Activated CD4-positive, alpha-beta T cell treated with anti-CD3 and anti-CD28 coated beads for 36 hours (primary cell): ENCODE measurements around the gene ZFP3. TPM values are rescaled to one million over a fixed set of nuclear protein-coding genes. Genes with fewer than 3 reads are reported as not detected.
A peak's percentile ranks its signal among the peaks of the same experiment; 100 is the strongest.
"Not testable (repeated sequence)": the region's sequence is repeated elsewhere in the genome, so short reads cannot be mapped to it uniquely, and the experiment has no call there.

ENCODE experiments used
- ATAC-seq: fragments of 200-7000 bp; cut with Tn5 transposase; one replicate; pipeline ENCODE4 v1.10.0; 2021; ENCODE audit warnings: mild to moderate bottlenecking, moderate library complexity
- CTCF ChIA-PET: fragments of 350-600 bp; sonication (Branson Sonifier 250); formaldehyde crosslinking; loops from one replicate; lab custom pipeline; 2021; ENCODE audit warnings: antibody characterized with exemption; lab: Charles Lee
- POLR2A ChIA-PET: fragments of 350-600 bp; sonication (Branson Sonifier 250); formaldehyde crosslinking; loops from one replicate; lab custom pipeline; 2021; ENCODE audit warnings: antibody characterized with exemption, inconsistent platforms; lab: Charles Lee
- DNase-seq: peaks from one replicate; pipeline ENCODE4 v3.0.0-alpha.2; 2020
- H3K27ac Mint-ChIP-seq: one replicate; pipeline ENCODE4 v1.8.0; 2021; ENCODE audit warnings: mixed read lengths
- H3K27me3 Mint-ChIP-seq: one replicate; pipeline ENCODE4 v1.8.0; 2021; ENCODE audit warnings: mixed read lengths
- H3K36me3 Mint-ChIP-seq: one replicate; pipeline ENCODE4 v1.8.0; 2021; ENCODE audit warnings: low read depth, mixed read lengths
- H3K4me1 Mint-ChIP-seq: one replicate; pipeline ENCODE4 v1.8.0; 2021; ENCODE audit warnings: mixed read lengths
- H3K4me3 Mint-ChIP-seq: one replicate; pipeline ENCODE4 v1.8.0; 2021; ENCODE audit warnings: mild to moderate bottlenecking, moderate library complexity, mixed read lengths
- H3K9me3 Mint-ChIP-seq: one replicate; pipeline ENCODE4 v1.8.0; 2021; ENCODE audit warnings: low read depth, mixed read lengths
- intact Hi-C, 2 experiments: fragments of 100-400 bp; cut with DNase I in 1 of 2; cut with micrococcal nuclease in 1 of 2; formaldehyde crosslinking; loops; one replicate each; pipeline versions ENCODE4 v1.14.2 to v1.15.1; 2022 to 2024; cut with DNase I, micrococcal nuclease
- total RNA-seq, 2 experiments: library from RNA; stranded (reverse); gene quantifications; one replicate each; pipeline ENCODE4 v1.2.3, GENCODE V29; 2021

Gene ZFP3
- total RNA-seq, 2 experiments from 2014 or later: 2.2 to 2.8 TPM

DNA sequence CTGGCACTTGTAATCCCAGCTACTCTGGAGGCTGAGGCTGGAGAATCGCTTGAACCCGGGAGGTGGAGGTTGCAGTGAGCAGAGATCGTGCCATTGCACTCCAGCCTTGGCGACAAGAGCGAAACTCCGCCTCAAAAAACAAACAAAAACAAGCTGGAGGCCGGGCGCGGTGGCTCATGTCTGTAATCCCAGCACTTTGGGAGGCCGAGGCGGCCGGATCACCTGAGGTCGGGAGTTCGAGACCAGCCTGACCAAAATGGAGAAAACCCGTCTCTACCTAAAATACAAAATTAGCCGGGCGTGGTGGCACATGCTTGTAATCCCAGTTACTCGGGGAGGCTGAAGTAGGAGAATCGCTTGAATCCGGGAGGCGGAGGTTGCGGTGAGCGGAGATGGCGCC is 992 bp upstream of the ZFP3 start:
- H3K27me3 Mint-ChIP-seq, DNase-seq, POLR2A ChIA-PET, ATAC-seq, H3K9me3 Mint-ChIP-seq: not testable (repeated sequence)
- H3K27ac Mint-ChIP-seq: peak overlapping the region; percentile 95
- H3K36me3 Mint-ChIP-seq: peaks cover 17% of the 10 kb centered on the region
- H3K4me3 Mint-ChIP-seq: peak overlapping the region; percentile 73
- CTCF ChIA-PET: interaction anchor here (0.9 kb wide), 1 partner anchor 16 kb away, joined by 4 read pairs; no protein-coding TSS in a partner anchor
- intact Hi-C loops: loop anchor here in 1 of 2 experiments (5.0 kb wide), 1 partner anchor 110 kb away; the partner anchor contains the start of gene SPAG7
- peaks cover 30% of the 10 kb centered on the region for H3K4me1 Mint-ChIP-seq

GRCh38 chr17:5077781-5078105 is 524 bp upstream of the ZFP3 start:
- no peaks in the 10 kb centered on the region for H3K27me3 Mint-ChIP-seq
- H3K27ac Mint-ChIP-seq: peak overlapping the region; percentile 95
- CTCF ChIA-PET: interaction anchor here (0.9 to 1.1 kb wide), 2 partner anchors 14 to 16 kb away, joined by 4 to 5 read pairs; no protein-coding TSS in a partner anchor
- H3K4me3 Mint-ChIP-seq: peak overlapping the region; percentile 73
- ATAC-seq: peak; percentile 5
- DNase-seq: no peak
- H3K4me1 Mint-ChIP-seq: peaks cover 30% of the 10 kb centered on the region
- intact Hi-C loops: loop anchor here (1.0 to 5.0 kb wide), 6 partner anchors 33 to 127 kb away; partner anchors contain the start of genes ZNF232 (in 2 of the 2), SPAG7 (in 1 of the 2) and ZNF594 (in 1 of the 2)
- POLR2A ChIA-PET: interaction anchor here (0.9 kb wide), 1 partner anchor 118 kb away, joined by 3 read pairs; no protein-coding TSS in a partner anchor
- peaks cover 20% of the 10 kb centered on the region for H3K36me3 Mint-ChIP-seq
- H3K9me3 Mint-ChIP-seq: peaks cover under 1% of the 10 kb centered on the region

DNA sequence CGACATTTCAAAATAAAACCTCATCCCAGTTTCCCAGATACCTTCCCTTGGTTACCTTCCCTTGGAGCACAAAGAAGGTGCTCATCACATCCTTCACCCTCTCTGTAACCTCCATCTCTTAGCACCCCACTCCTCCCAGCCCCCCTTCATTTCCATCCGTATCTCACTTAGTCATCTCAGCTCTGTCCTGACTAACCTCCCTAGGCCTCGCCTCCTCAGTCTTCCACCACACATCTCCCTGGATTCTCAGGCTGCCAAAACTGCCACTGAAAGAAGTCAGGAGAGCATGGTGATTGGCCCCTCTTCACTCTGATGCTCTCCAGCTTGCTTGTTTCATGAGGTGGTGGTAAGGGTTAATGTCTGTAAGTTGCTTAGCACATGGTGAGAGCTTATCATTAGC is 2.3 kb downstream of the ZFP3 start:
- peaks cover 14% of the 10 kb centered on the region for H3K9me3 Mint-ChIP-seq
- DNase-seq (no peak), ATAC-seq (no peak)
- no peaks in the 10 kb centered on the region for H3K27me3 Mint-ChIP-seq
- no peak overlapping the region for H3K27ac Mint-ChIP-seq
- H3K36me3 Mint-ChIP-seq: peaks cover 41% of the 10 kb centered on the region
- no peak overlapping the region for H3K4me3 Mint-ChIP-seq
- CTCF ChIA-PET: interaction anchor here (0.5 to 0.6 kb wide), 2 partner anchors 17 to 627 kb away, joined by 3 read pairs; no protein-coding TSS in a partner anchor
- POLR2A ChIA-PET: interaction anchor here (0.7 kb wide), 1 partner anchor 59 kb away, joined by 11 read pairs; no protein-coding TSS in a partner anchor
- H3K4me1 Mint-ChIP-seq: peaks cover 30% of the 10 kb centered on the region
- intact Hi-C loops: no loop called here

GRCh38 chr17:5092218-5093010 is 14.1 kb downstream of the ZFP3 start:
- H3K4me3 Mint-ChIP-seq: no peak overlapping the region
- H3K27ac Mint-ChIP-seq: no peak overlapping the region
- POLR2A ChIA-PET: no interaction called here
- peaks cover 60% of the 10 kb centered on the region for H3K9me3 Mint-ChIP-seq
- peaks cover 7% of the 10 kb centered on the region for H3K27me3 Mint-ChIP-seq
- intact Hi-C loops: loop anchor here (1.0 to 10.0 kb wide), 3 partner anchors 85 to 92 kb away; no protein-coding TSS in a partner anchor
- H3K36me3 Mint-ChIP-seq: peaks cover 77% of the 10 kb centered on the region
- H3K4me1 Mint-ChIP-seq: peaks cover 10% of the 10 kb centered on the region
- ATAC-seq: no peak
- DNase-seq: no peak
- CTCF ChIA-PET: interaction anchor here (0.8 to 1.7 kb wide), 2 partner anchors 14 to 18 kb away, joined by 3 to 4 read pairs; partner anchors contain the start of gene ZFP3

DNA sequence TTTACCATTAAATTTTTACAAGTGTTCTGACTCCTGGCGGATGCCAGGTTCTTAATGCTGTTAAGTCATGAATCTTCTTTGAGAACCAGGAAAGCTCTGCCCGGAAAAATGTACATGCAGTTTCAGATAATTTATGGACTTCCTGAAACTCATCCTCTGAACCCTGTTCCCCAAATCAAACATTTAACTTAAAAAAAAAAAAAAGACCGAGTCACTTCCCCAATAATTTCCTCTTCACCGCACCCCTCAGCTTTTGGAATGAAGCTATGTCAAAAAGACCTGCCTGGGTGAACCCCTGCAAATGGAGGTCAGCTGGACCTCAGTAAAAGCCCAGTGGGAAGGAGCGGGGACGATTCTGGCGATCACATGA is 18.4 kb downstream of the ZFP3 start:
- Mint-ChIP-seq H3K4me1 (peaks cover 10% of the 10 kb centered on the region), H3K36me3 (peaks cover 36% of the 10 kb centered on the region), H3K4me3 (peak overlapping the region; percentile 67), H3K27ac (no peak overlapping the region), H3K9me3 (peaks cover 38% of the 10 kb centered on the region), H3K27me3 (peaks cover 7% of the 10 kb centered on the region)
- DNase-seq (no peak), ATAC-seq (no peak)
- intact Hi-C loops: loop anchor here in 1 of 2 experiments (10.0 kb wide), 1 partner anchor 88 kb away; no protein-coding TSS in a partner anchor
- POLR2A ChIA-PET: no interaction called here
- CTCF ChIA-PET: interaction anchor here (0.7 to 1.2 kb wide), 2 partner anchors 21 to 107 kb away, joined by 3 read pairs; no protein-coding TSS in a partner anchor

GRCh38 chr17:5097101-5097834 is 19.0 kb downstream of the ZFP3 start:
- Mint-ChIP-seq H3K27me3 (peaks cover 7% of the 10 kb centered on the region), H3K27ac (no peak overlapping the region), H3K4me1 (peaks cover 10% of the 10 kb centered on the region), H3K4me3 (peak overlapping the region; percentile 67), H3K9me3 (peaks cover 33% of the 10 kb centered on the region), H3K36me3 (peaks cover 31% of the 10 kb centered on the region)
- intact Hi-C loops: loop anchor here in 1 of 2 experiments (10.0 kb wide), 1 partner anchor 88 kb away; no protein-coding TSS in a partner anchor
- DNase-seq (peak; percentile 60), ATAC-seq (peak; percentile 55)
- ChIA-PET CTCF (interaction anchor here (1.5 kb wide), 1 partner anchor 19 kb away, joined by 4 read pairs; the partner anchor contains the start of gene ZFP3), POLR2A (no interaction called here)

DNA sequence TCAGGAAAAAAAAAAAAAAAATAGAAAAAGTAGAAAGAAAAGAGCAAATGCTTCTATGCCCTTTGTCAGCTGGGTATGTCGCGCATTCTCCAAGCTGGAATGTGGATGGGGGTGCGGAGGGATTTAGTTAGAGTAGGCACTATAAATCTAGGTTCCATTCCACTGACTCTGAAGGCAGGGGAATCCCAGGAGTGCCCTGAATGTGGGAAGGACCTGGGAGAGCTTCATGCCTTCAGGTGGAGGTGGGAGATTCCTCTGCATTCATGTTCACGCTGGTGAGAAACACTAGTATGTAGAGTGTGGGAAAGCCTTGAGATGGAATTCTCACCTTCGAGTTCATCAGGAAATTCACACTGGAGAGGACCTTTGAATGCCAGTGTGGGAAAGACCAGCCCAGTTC is 21.0 kb downstream of the ZFP3 start:
- Mint-ChIP-seq H3K27me3 (peaks cover 7% of the 10 kb centered on the region), H3K4me3 (no peak overlapping the region), H3K27ac (no peak overlapping the region), H3K4me1 (peaks cover 10% of the 10 kb centered on the region), H3K9me3 (peaks cover 18% of the 10 kb centered on the region), H3K36me3 (peaks cover 23% of the 10 kb centered on the region)
- ChIA-PET POLR2A (no interaction called here), CTCF (interaction anchor here (1.0 kb wide), 1 partner anchor 12 kb away, joined by 4 read pairs; no protein-coding TSS in a partner anchor)
- DNase-seq: no peak
- intact Hi-C loops: loop anchor here in 1 of 2 experiments (10.0 kb wide), 1 partner anchor 86 kb away; no protein-coding TSS in a partner anchor
- no peak for ATAC-seq

DNA sequence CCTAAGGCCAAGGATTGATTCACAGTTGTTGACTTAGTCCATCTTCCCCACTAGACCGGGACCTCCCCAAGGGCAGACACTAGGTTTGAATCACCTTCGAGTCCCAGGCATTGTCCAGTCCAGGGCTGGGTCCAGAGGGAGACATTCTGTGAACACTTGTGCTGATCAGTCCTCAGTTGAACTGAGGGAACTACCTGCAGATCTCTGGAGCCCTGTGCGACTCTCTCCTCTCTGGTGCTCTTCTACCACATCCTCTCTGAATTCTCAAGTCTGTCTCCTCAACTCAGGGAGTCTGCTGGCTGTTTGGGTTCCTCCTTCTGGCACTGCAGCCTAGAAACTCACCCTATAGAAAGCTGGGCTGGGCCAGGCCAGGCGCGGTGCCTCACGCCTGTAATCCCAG is 22.6 kb downstream of the ZFP3 start:
- intact Hi-C loops: no loop called here
- peaks cover 25% of the 10 kb centered on the region for H3K36me3 Mint-ChIP-seq
- peaks cover 14% of the 10 kb centered on the region for H3K9me3 Mint-ChIP-seq
- ATAC-seq (no peak), DNase-seq (no peak)
- peaks cover 10% of the 10 kb centered on the region for H3K4me1 Mint-ChIP-seq
- ChIA-PET POLR2A (no interaction called here), CTCF (no interaction called here)
- H3K27ac Mint-ChIP-seq: no peak overlapping the region
- H3K4me3 Mint-ChIP-seq: no peak overlapping the region
- peaks cover 7% of the 10 kb centered on the region for H3K27me3 Mint-ChIP-seq

- Mint-ChIP-seq H3K27me3 (peaks cover 6% of the 10 kb centered on the region), H3K27ac (peak overlapping the region; percentile 73), H3K36me3 (peaks cover 72% of the 10 kb centered on the region), H3K4me3 (peak overlapping the region; percentile 83), H3K9me3 (peaks cover 1% of the 10 kb centered on the region), H3K4me1 (peaks cover 27% of the 10 kb centered on the region)
- ChIA-PET POLR2A (no interaction called here), CTCF (interaction anchor here (0.6 to 1.7 kb wide), 9 partner anchors 11 to 204 kb away, joined by 3 to 7 read pairs (median 3); partner anchors contain the start of gene ZFP3)
- peak; percentile 37 for DNase-seq
- intact Hi-C loops: loop anchor here (1.0 to 5.0 kb wide), 11 partner anchors 32 to 380 kb away; partner anchors contain the start of genes ZFP3 (in 2 of the 2), DHX33 (in 1 of the 2), INCA1 (in 1 of the 2) and KIF1C (in 1 of the 2)
- ATAC-seq: no peak
Observed at GRCh38 chr17:5110816-5111215, 32.5 kb downstream of the ZFP3 start.

- H3K4me1 Mint-ChIP-seq: peaks cover 27% of the 10 kb centered on the region
- peaks cover 10% of the 10 kb centered on the region for H3K27me3 Mint-ChIP-seq
- DNase-seq (peak; percentile 97), ATAC-seq (peak; percentile 93)
- intact Hi-C loops: loop anchor here (1.0 to 5.0 kb wide), 12 partner anchors 33 to 380 kb away; partner anchors contain the start of genes ZFP3 (in 2 of the 2), DERL2 (in 1 of the 2), DHX33 (in 1 of the 2) and INCA1 (in 1 of the 2)
- ChIA-PET CTCF (interaction anchor here (0.6 to 1.7 kb wide), 8 partner anchors 10 to 320 kb away, joined by 3 to 7 read pairs (median 3); partner anchors contain the start of gene ZFP3), POLR2A (no interaction called here)
- peak within 1 kb of the TSS; percentile 73 for H3K27ac Mint-ChIP-seq
- peaks cover 1% of the 10 kb centered on the region for H3K9me3 Mint-ChIP-seq
- H3K36me3 Mint-ChIP-seq: peaks cover 65% of the 10 kb centered on the region
- H3K4me3 Mint-ChIP-seq: peak within 1 kb of the TSS; percentile 83
Observed at GRCh38 chr17:5111402-5112204, 33.3 kb downstream of the ZFP3 start, which contains the start of gene ZNF232. Gene ZNF232, minus strand, starts transcription at chr17:5111878. Its CDS starts 56 bp downstream, at chr17:5111822.
